Activated T-cell treated with anti-CD3 and anti-CD28 coated beads, Interleukin-2, amount 50 U/mL, for 48 hours (primary cell): Measurements from ENCODE around the gene ADD2.
"Not testable (repeated sequence)": the region's sequence is repeated elsewhere in the genome, so short reads cannot be mapped to it uniquely, and the experiment has no call there.

ENCODE experiments used
- DNase-seq, 2 experiments: peaks; one replicate each; pipeline ENCODE4 v3.0.0-alpha.2; 2020

ADD2 gene

DNA sequence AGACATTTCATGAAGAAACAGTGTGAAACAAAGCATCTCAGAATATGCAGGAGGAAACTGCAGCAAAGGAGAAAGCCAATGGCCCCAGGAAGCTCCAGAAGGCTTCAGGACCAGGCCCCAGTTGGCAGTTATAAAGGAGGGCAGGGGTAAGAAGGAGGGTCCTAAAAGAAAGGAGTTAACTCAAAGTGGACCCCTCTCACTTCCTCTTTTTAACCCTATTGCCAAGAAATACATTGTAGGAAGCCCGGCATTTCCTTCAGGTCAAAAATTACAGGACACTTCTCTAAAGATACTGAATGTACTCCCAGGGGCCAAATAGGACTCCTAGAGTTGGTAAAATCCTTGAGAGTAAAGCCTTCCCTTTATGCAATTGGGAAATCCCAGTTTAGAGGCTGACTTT is 137.2 kb downstream of the ADD2 start:
- no peak for DNase-seq

GRCh38 chr2:70627211-70627898 is 140.6 kb downstream of the ADD2 start:
- no peak for DNase-seq

DNA sequence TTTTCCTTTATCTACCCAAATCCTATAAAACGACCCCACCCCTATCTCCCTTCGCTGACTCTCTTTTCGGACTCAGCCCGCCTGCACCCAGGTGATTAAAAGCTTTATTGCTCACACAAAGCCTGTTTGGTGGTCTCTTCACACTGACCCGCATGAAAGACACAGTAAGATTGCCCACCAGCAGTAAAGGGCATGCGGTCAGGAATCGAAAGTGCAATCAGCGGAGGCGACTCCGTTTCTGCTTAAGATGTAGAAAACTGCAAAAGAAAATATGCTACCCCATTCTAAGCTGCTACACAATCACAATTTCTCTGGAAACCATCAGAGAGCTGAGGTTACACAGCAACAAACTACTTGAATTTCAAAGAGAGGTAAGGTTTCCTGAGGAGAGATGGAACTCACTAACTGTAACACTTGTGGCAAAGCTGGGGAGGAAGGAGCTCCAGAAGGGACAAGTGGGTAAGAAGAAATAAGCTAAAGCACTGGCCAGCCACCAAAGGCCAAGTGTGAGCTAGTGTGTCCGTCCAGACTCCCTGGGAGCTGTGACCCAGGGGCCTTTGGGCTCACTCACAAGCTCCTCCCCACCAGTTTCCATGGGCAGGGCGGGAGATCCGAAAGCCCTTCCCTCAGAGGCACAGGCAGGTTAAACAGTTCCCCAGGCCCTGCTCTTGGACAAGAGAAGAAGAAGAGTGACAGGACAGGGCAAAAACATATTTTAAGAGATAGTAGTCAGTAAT is 141.6 kb downstream of the ADD2 start:
- no peak for DNase-seq

DNA sequence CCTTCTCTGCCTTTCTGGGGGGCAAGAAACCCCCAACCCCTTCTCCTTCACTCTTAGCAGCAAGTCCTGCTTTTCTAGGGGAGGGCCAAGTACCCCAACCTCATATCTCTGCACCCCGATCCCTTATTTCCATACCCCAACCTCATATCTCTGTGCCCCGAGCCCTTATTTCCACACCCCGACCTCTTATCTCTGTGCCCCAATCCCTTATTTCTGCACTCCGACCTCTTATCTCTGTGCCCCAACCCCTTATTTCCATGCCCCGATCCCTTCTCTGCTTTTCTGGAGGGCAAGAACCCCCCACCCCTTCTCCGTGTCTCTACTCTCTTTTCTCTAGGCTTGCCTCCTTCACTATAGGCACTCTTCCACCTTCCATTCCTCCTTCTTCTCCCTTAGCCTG is 146.5 kb downstream of the ADD2 start:
- not testable (repeated sequence) for DNase-seq

GRCh38 chr2:70620020-70620419 is 148.0 kb downstream of the ADD2 start:
- DNase-seq, result no peak

- DNase-seq, result no peak
Measured at GRCh38 chr2:70619167-70619566, 148.8 kb downstream of the ADD2 start.

- DNase-seq, result no peak
Measured at GRCh38 chr2:70616168-70616694, 151.8 kb downstream of the ADD2 start.

DNA sequence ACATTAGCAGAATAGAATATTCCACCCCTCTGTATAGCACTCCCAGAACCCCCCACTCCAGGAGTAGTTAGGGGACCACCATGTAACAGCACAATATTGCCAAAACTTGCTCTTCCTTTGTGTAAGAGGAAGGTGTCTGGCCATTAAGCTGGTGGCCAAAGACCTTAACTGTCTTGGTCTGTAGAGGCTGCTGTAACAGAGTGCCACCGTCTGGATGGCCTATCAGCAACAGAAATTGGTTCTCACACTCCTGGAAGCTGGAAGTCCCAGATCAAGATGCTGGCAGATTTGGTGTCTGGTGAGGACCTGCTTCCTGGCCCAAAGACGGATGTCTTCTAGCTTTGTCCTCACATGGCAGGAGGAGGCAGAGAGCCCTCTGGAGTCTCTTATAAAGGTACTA is 152.8 kb downstream of the ADD2 start:
- no peak for DNase-seq

- DNase-seq, result no peak
Measured at GRCh38 chr2:70613521-70613920, 154.5 kb downstream of the ADD2 start.

DNA sequence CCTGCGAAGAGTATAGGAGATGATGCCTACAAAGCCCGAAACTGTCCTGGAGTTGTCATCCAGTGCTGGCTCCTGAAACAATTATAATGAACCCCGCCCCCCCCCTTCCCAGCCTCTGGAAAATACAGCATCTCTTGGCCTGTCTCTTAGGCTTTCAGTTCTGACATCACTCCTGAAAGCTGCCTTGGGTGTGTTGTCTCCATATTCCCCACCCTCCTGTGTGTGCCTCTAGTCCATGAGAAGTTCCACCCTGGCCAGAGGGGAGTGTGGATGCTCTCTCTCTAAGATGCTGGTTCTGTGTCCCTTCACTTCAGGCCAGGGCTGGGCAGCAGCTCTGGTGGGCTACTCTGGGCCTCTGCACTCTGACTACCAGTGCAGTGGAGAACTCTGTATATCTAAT is 155.4 kb downstream of the ADD2 start:
- DNase-seq, result no peak

- no peak for DNase-seq
Measured at GRCh38 chr2:70608373-70608772, 159.6 kb downstream of the ADD2 start.

- no peak for DNase-seq
Measured at GRCh38 chr2:70607121-70607561, 160.9 kb downstream of the ADD2 start.
